AG04449 (cell line): ENCODE measurements around the gene IST1.
A peak's percentile ranks its signal among the peaks of the same experiment; 100 is the strongest.

Experiments
- CTCF ChIA-PET: fragments of 350-600 bp; formaldehyde crosslinking; extraction: SDS; loops from one replicate; lab custom pipeline; 2021; ENCODE audit warnings: antibody characterized with exemption; lab: Yijun Ruan, JAX
- POLR2A ChIA-PET: fragments of 400-600, 350-600 bp; formaldehyde crosslinking; extraction: SDS; loops from one replicate; lab custom pipeline; 2020; ENCODE audit warnings: antibody characterized with exemption, inconsistent platforms; lab: Yijun Ruan, JAX
- DNase-seq: peaks from one replicate; pipeline ENCODE4 v3.0.0-alpha.2; 2010; ENCODE audit warnings: low read depth, low spot score
- H3K4me3 ChIP-seq: 2 replicates; pipeline ENCODE4 v1.5.1; 2011; ENCODE audit warnings: low read depth, mild to moderate bottlenecking, control low read depth, low read length
- CTCF ChIP-seq: IDR thresholded peaks from one replicate; pipeline ENCODE4 v1.5.1; 2011; ENCODE audit warnings: mild to moderate bottlenecking, moderate library complexity, low read length, control low read depth, inconsistent platforms; ENCODE audit not compliant: insufficient read depth; ENCODE audit errors: missing control alignments

The IST1 gene

GRCh38 chr16:71883168-71883848 lies 12.0 kb upstream of the IST1 start:
- TF ChIP-seq CTCF: peak; percentile 66
- DNase-seq: no peak
- peak overlapping the region; percentile 76 for H3K4me3 ChIP-seq
- ChIA-PET CTCF (interaction anchor here (0.6 to 7.6 kb wide), 40 partner anchors 8 to 215 kb away, joined by 3 to 295 read pairs (median 5); partner anchors contain the start of genes AP1G1 and IST1), POLR2A (interaction anchor here (0.6 to 2.1 kb wide), 2 partner anchors 12 to 75 kb away, joined by 4 to 11 read pairs; partner anchors contain the start of gene IST1)

- no peak for DNase-seq
- CTCF ChIA-PET: interaction anchor here (0.9 to 7.6 kb wide), 21 partner anchors 7 to 139 kb away, joined by 3 to 295 read pairs (median 8); partner anchors contain the start of genes AP1G1 and IST1
- no peak for TF ChIP-seq CTCF
- POLR2A ChIA-PET: interaction anchor here (2.1 kb wide), 1 partner anchor 11 kb away, joined by 11 read pairs; the partner anchor contains the start of gene IST1
- peak within 1 kb of the TSS; percentile 76 for H3K4me3 ChIP-seq
Observed at GRCh38 chr16:71883849-71884638, 11.3 kb upstream of the IST1 start, which contains the start of gene ZNF821. TSS of gene ZNF821 (minus strand) at chr16:71884182. CDS start at chr16:71879946, 4,236 bp downstream.

- no peak overlapping the region for H3K4me3 ChIP-seq
- no peak for DNase-seq
- no peak for TF ChIP-seq CTCF
- CTCF ChIA-PET: interaction anchor here (1.1 to 7.6 kb wide), 3 partner anchors 31 to 78 kb away, joined by 3 to 92 read pairs (median 5); no protein-coding TSS in a partner anchor
- POLR2A ChIA-PET: no interaction called here
Observed at GRCh38 chr16:71885261-71885650, 10.1 kb upstream of the IST1 start.

GRCh38 chr16:71889147-71889546 lies 6.2 kb upstream of the IST1 start:
- ChIA-PET POLR2A (interaction anchor here (1.2 kb wide), 1 partner anchor 13 kb away, joined by 3 read pairs; no protein-coding TSS in a partner anchor), CTCF (no interaction called here)
- no peak for TF ChIP-seq CTCF
- no peak for DNase-seq
- H3K4me3 ChIP-seq: no peak overlapping the region

GRCh38 chr16:71893888-71894228 lies 1.5 kb upstream of the IST1 start:
- no peak for DNase-seq
- CTCF ChIA-PET: interaction anchor here (0.7 to 15.0 kb wide), 6 partner anchors 10 to 204 kb away, joined by 3 to 122 read pairs (median 3); partner anchors contain the start of gene ZNF821
- POLR2A ChIA-PET: interaction anchor here (0.6 kb wide), 1 partner anchor 33 kb away, joined by 4 read pairs; no protein-coding TSS in a partner anchor
- no peak for TF ChIP-seq CTCF
- peak overlapping the region; percentile 90 for H3K4me3 ChIP-seq
